Neural crest cell (in vitro differentiated cells): ENCODE data around the gene POLR2H. TPM values are rescaled to one million over a fixed set of nuclear protein-coding genes. Genes with fewer than 3 reads are reported as not detected.

Source experiments
- DNase-seq: peaks from one replicate; pipeline ENCODE4 v3.0.0; 2021; ENCODE audit warnings: low read depth, mixed read lengths, low spot score
- H3K27ac Mint-ChIP-seq: one replicate; pipeline ENCODE4 v1.8.0; 2021; ENCODE audit warnings: mild to moderate bottlenecking, mixed read lengths; ENCODE audit not compliant: unreplicated experiment
- H3K27me3 Mint-ChIP-seq: 2 replicates; pipeline ENCODE4 v1.8.0; 2021; ENCODE audit warnings: low read depth, mild to moderate bottlenecking, mixed read lengths
- H3K36me3 Mint-ChIP-seq: 2 replicates; pipeline ENCODE4 v1.8.0; 2021; ENCODE audit warnings: low read depth, mild to moderate bottlenecking, mixed read lengths
- H3K4me1 Mint-ChIP-seq: 2 replicates; pipeline ENCODE4 v1.8.0; 2021; ENCODE audit warnings: mixed read lengths
- H3K4me3 Mint-ChIP-seq: one replicate; pipeline ENCODE4 v1.8.0; 2021; ENCODE audit warnings: mild to moderate bottlenecking, mixed read lengths
- H3K9me3 Mint-ChIP-seq: 2 replicates; pipeline ENCODE4 v1.8.0; 2021; ENCODE audit warnings: mixed read lengths
- CTCF ChIP-seq: fragments of 200-600 bp; sonication (generic); conservative IDR thresholded peaks from 2 replicates; pipeline ENCODE4 v1.5.0; 2021; ENCODE audit warnings: antibody characterized with exemption, mild to moderate bottlenecking
- total RNA-seq: library from RNA; stranded (reverse); gene quantifications from 2 replicates; pipeline ENCODE4 v1.2.1, GENCODE V29; 2021

Gene POLR2H
- total RNA-seq, 1 donor from 2014 or later = 94.5 TPM

DNA sequence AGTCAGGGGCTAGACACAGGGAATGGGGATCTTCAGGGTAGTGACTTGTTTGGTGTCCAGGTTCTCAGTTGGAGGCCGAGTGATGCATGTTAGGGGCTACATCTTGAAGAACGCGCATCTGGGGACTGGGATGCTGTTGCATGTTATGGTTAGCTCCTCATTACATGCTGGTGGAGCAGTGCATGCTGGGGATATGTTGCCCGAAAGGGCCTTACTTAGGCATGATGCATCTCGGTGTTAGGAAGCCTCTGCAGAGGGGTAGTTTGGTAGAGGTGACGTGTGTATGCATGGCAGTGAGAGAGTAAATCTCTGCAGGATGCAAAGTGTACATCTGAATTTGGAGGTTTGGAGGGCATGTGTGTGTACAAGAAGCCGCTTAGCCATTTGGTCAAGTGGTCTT is 44.7 kb upstream of the POLR2H start:
- Mint-ChIP-seq H3K27me3 (no peaks in the 10 kb centered on the region), H3K4me1 (peaks cover 32% of the 10 kb centered on the region), H3K4me3 (peak overlapping the region; percentile 92), H3K36me3 (peaks cover 21% of the 10 kb centered on the region), H3K9me3 (no peaks in the 10 kb centered on the region), H3K27ac (peak overlapping the region; percentile 65)
- no peak for DNase-seq
- TF ChIP-seq CTCF = no peak

- H3K27me3 Mint-ChIP-seq = no peaks in the 10 kb centered on the region
- H3K4me1 Mint-ChIP-seq = peaks cover 32% of the 10 kb centered on the region
- no peak for DNase-seq
- peak overlapping the region; percentile 92 for H3K4me3 Mint-ChIP-seq
- H3K27ac Mint-ChIP-seq = peak overlapping the region; percentile 65
- peaks cover 21% of the 10 kb centered on the region for H3K36me3 Mint-ChIP-seq
- H3K9me3 Mint-ChIP-seq = no peaks in the 10 kb centered on the region
- no peak for TF ChIP-seq CTCF
Measured at GRCh38 chr3:184317201-184317600, 44.3 kb upstream of the POLR2H start.

DNA sequence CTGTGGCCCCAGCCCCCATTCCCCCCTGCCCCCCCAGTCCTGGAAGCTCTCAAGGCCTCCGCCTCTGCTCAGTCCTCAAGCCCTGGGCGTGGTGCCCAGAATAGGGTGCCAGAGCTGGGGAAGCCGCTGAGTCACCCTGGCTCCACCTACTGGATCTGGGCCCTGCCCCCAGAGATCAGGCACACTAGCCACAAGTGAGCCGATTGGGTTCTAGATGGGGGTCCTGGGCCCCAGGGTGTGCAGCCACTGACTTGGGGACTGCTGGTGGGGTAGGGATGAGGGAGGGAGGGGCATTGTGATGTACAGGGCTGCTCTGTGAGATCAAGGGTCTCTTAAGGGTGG is 41.4 kb upstream of the POLR2H start:
- H3K36me3 Mint-ChIP-seq = peaks cover 39% of the 10 kb centered on the region
- no peak overlapping the region for H3K27ac Mint-ChIP-seq
- no peak overlapping the region for H3K4me3 Mint-ChIP-seq
- H3K4me1 Mint-ChIP-seq = peaks cover 27% of the 10 kb centered on the region
- no peaks in the 10 kb centered on the region for H3K9me3 Mint-ChIP-seq
- H3K27me3 Mint-ChIP-seq = no peaks in the 10 kb centered on the region
- no peak for DNase-seq
- TF ChIP-seq CTCF = no peak

DNA sequence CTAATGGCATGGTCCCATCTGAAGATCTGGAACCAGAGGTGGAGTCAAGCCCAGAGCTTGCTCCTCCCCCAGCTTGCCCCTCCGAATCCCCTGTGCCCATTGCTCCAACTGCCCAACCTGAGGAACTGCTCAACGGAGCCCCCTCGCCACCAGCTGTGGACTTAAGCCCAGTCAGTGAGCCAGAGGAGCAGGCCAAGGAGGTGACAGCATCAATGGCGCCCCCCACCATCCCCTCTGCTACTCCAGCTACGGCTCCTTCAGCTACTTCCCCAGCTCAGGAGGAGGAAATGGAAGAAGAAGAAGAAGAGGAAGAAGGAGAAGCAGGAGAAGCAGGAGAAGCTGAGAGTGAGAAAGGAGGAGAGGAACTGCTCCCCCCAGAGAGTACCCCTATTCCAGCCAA is 39.8 kb upstream of the POLR2H start:
- Mint-ChIP-seq H3K4me3 (peak overlapping the region; percentile 35), H3K4me1 (peaks cover 19% of the 10 kb centered on the region), H3K27ac (no peak overlapping the region), H3K36me3 (peaks cover 44% of the 10 kb centered on the region), H3K27me3 (no peaks in the 10 kb centered on the region), H3K9me3 (no peaks in the 10 kb centered on the region)
- no peak for DNase-seq
- TF ChIP-seq CTCF = no peak

DNA sequence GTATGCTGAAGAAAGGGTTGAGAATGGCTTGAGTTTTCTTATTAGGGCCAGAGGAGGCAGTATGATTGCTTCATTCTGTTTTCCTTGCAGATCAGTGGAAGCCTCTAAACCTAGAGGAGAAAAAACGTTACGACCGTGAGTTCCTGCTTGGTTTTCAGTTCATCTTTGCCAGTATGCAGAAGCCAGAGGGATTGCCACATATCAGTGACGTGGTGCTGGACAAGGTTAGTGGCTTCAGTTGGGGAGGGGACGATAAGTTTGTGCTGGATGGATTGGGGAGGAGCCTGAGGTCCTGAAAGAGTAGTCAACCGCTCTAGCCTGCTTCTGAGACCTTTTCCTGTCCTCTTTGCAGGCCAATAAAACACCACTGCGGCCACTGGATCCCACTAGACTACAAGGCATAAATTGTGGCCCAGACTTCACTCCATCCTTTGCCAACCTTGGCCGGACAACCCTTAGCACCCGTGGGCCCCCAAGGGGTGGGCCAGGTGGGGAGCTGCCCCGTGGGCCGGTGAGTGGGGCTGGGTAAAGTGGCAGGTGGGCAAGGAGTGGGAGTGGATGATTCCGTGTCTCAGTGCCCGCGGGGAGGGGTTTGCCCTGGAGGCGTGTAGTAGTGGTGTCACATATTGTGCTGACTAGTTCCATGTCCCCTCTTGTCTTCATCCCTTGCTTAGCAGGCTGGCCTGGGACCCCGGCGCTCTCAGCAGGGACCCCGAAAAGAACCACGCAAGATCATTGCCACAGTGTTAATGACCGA is 38.6 kb upstream of the POLR2H start:
- H3K4me3 Mint-ChIP-seq = no peak overlapping the region
- H3K36me3 Mint-ChIP-seq = peaks cover 48% of the 10 kb centered on the region
- no peaks in the 10 kb centered on the region for H3K27me3 Mint-ChIP-seq
- no peak for DNase-seq
- H3K4me1 Mint-ChIP-seq = peaks cover 7% of the 10 kb centered on the region
- H3K27ac Mint-ChIP-seq = no peak overlapping the region
- TF ChIP-seq CTCF = no peak
- no peaks in the 10 kb centered on the region for H3K9me3 Mint-ChIP-seq
